HepG2 (cell line): Measurements from ENCODE around the gene ADAMTS4.

Experiments
- CSRNP2 ChIP-seq: sonication (generic); formaldehyde crosslinking; conservative IDR thresholded peaks from 2 replicates; pipeline ENCODE4 v1.8.0; 2022; ENCODE audit warnings: low read depth, missing genetic modification reagents
- CTCF ChIP-seq: sonication (generic); formaldehyde crosslinking; IDR thresholded peaks from 2 replicates; pipeline ENCODE4 v1.5.0; 2020; ENCODE audit warnings: mild to moderate bottlenecking, missing genetic modification reagents, moderate library complexity
- FOXC1 ChIP-seq: sonication (generic); formaldehyde crosslinking; IDR thresholded peaks from 2 replicates; pipeline ENCODE4 v1.8.0; 2022; ENCODE audit warnings: mild to moderate bottlenecking, missing genetic modification reagents, borderline replicate concordance
- KLF13 ChIP-seq: sonication (generic); formaldehyde crosslinking; IDR thresholded peaks from 2 replicates; pipeline ENCODE4 v1.4.0; 2020; ENCODE audit warnings: mild to moderate bottlenecking, missing genetic modification reagents
- NR2C2 ChIP-seq: sonication (generic); formaldehyde crosslinking; IDR thresholded peaks from 2 replicates; pipeline ENCODE4 v1.4.0; 2020; ENCODE audit warnings: missing genetic modification reagents, mild to moderate bottlenecking, moderate library complexity, borderline replicate concordance
- POLR2A ChIP-seq, 2 experiments: IDR thresholded peaks; 2 replicates each; pipeline ENCODE4 v1.6.1; 2011; ENCODE audit warnings: low read depth in 2 of 2, low read length in 2 of 2, mild to moderate bottlenecking in 1 of 2, moderate library complexity in 1 of 2; ENCODE audit not compliant: insufficient read depth in 1 of 2
- TIGD3 ChIP-seq: sonication (generic); formaldehyde crosslinking; IDR thresholded peaks from 2 replicates; pipeline ENCODE4 v1.5.1; 2020; ENCODE audit warnings: mild to moderate bottlenecking, missing genetic modification reagents, borderline replicate concordance

GRCh38 chr1:161207173-161207572 lies 8.3 kb upstream of the ADAMTS4 start:
- TF ChIP-seq CSRNP2 (no peak), TIGD3 (CRISPR knock-in tag) (no peak), CTCF (CRISPR knock-in tag) (no peak), KLF13 (CRISPR knock-in tag) (no peak), NR2C2 (CRISPR knock-in tag) (no peak), POLR2A (IDR thresholded peaks at IDR 0.05; ENCODE audit: insufficient read depth in 1 of 2, low read depth in 2 of 2, low read length in 2 of 2) (no peak), FOXC1 (no peak)
